ENCODE data around the gene ZNF777.
"Not testable (repeated sequence)": the region's sequence is repeated elsewhere in the genome, so short reads cannot be mapped to it uniquely, and the experiment has no call there.

The ZNF777 gene

DNA sequence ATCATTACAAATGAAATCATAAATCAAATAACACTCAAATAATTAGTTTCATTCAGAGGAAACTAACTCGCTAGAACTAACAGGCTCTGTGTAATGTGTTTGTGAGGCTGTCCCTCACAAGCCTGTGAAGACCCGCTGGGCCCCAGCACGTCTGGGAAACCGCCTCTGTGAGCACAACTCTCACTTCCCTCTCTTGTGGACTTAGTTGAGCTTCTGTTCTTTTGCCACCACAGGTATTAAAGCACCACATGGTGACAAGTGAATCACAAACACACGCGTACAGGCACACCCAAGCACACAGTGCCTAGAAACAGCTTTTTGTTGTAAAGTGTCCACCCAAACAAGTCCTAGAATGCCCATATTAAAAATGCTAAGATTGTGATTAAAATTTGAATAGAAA is 51.0 kb downstream of the ZNF777 start:
- no peak for DNase-seq

- no peak for DNase-seq
Measured at GRCh38 chr7:149404825-149405224, 56.0 kb downstream of the ZNF777 start.

- DNase-seq = no peak
Measured at GRCh38 chr7:149404396-149404795, 56.5 kb downstream of the ZNF777 start.

DNA sequence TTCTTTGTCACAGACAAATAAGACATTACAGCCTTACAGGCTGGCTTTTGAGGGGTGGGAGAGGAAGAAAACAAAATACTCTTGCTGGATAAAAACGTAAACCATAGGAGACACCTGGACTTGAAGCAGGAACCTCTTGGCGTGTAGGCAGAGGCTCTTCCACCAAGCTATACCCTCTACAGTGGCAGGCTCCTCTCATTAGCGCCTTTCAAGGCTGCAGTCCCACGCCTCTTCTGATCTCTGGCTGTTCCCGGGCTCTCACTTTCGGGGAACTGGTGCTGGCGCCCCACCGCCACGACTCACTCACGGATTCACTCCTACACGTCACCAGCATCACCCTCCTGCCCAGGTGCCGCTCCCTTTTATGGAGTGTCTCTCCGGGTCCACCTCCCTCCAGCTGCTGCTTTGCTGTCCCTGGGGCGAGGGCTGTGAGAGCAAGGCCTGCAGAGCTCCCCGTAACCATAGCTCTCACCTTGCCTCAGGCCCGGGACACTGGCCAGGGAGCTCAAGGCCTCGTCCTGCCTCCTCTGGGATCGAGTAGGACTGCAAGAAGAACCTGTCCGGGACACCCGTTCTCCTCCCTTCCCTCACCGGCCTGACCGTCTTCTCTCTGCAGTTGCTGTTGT is 62.6 kb downstream of the ZNF777 start:
- no peak for DNase-seq

DNA sequence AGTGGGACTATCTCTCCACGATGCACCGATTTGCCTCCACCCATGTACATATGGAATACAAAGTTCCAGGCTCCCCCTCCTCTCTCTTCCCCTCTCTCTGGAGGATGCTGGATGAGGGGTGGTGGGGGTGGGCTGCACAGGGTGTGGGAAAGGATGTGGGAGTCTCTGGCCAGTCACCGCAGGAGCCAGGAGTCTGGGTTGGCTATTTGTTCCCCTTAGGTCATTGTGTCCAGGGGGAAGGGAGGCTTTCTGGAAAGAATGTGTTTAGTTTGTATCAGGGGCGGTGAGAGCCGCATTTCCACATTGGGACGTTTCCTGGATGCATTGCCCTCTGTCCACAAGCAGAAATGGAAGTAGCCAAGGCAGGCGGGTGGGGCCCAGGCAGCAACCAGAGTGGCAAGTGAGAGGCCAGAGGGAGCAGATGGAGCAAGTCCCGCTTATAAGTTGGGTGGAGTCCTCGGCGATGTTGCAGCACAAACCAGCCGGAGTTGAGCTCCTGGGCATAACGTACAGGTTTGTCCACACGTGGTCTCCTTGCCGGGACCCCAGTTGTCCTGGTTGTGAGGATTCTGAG is 63.3 kb downstream of the ZNF777 start:
- no peak for DNase-seq

- DNase-seq = not testable (repeated sequence)
Measured at GRCh38 chr7:149388550-149389335, 72.1 kb downstream of the ZNF777 start.

- not testable (repeated sequence) for DNase-seq
Measured at GRCh38 chr7:149386514-149386913, 74.3 kb downstream of the ZNF777 start.

DNA sequence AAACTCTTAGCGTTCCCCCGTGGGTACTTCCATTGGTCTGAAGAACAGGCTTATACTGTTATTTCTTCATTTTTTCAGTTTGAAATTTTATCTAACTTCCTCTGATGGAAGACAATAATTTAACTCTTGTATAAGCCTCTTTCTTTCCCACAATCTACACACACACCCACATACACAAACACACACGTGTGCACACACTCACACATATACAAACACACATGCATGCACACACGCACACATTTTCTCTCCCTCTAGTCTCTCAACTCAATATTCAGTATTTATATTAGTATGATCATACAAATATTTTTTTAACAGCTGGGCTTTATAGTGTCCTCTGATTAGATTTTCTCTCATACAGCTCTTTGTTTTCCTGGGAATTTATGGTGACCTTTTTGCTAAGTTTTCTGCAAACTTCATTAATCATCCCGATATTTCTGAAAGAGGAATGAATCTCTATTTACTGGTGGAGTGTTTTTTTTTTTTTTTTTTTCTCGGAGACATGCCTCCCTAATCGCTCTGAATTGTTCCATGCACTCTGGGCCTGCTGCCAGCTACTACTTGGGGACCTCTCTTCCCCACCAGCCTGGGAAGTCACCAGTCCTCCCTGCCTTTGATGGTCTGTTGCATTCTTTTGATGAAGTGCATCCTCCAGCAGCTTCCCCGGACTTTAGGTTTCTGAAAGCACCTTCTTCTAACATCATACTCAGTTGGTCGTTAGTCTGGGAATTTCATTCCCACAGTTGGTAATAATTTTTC is 75.5 kb downstream of the ZNF777 start:
- DNase-seq = no peak

Measured in retina (tissue), 1 donor.